Measurements from ENCODE around the gene MYO1A.
"Not testable (repeated sequence)": the region's sequence is repeated elsewhere in the genome, so short reads cannot be mapped to it uniquely, and the experiment has no call there.

The MYO1A gene

DNA sequence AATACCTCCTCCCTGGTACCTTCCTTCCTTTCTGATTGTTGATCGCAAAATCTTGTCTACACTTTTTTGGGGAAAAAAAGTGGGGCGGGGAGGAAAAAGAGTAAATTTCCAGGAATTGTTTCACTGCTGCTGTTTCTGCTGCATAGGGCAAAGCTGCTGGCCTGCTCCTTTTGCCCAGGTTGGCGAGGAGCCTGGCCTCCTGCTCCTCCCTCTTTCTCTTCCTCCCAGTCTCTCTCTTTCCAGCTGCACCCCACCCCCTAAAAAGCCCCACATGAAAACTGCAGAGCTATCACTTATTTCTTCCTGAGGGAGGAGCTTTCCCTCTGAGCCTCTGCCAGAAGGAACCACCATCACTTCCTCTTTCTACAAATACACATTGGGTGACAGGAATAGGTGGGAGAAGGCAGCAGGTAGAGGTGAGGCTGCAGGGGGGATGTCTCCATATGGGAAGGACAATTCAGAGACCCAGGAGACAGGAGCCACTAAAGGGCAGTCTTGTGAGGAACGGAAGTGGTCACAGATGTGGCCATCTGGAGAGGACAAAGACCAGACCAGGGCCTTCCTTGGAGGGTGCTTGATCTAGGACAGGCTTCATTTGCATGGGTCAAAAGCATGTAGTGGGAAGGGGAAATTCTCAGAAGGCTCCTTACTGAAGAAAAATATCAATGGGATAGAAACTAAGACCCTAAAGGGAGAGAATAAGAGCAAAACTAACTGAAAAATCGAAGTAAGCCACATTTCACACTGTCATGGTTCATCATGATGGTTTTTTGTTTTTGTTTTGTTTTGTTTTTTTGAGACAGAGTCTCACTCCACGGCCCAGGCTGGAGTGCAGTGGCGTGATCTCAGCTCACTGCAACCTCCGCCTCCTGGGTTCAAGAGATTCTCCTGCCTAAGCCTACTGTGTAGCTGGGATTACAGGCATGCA lies 58.3 kb downstream of the MYO1A start:
- no peak for DNase-seq

- no peak for DNase-seq
Observed at GRCh38 chr12:56990648-56991318, 59.1 kb downstream of the MYO1A start.

DNA sequence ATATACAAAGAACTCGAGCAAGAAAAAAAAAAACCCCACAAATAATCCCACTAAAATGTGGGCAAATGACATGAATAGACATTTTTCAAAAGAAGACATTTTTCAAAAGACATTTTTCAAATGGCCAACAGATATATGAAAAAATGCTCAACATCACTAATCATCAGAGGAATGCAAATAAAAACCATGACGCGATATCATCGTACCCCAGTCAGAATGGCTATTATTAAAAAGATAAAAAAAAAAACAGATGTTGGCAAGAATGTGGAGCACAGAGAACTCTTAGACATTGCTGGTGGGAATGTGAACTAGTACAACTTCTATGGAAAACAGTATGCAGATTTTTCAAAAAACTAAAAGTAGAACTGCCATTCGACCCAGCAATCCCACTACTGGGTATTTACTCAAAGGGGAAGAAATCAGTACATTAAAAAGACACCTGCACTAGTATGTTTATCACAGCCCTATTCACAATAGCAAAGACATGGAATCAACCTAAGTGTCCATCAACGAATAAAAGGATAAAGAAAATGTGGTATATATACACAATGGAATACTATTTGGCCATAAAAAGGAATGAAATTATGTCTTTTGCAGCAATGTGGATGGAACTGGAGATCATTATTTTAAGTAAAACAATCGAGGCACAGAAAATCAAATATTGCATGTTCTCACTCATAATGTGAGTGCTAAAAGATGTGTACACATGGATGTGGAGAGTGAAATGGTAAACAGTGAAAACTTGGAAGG lies 59.9 kb downstream of the MYO1A start:
- no peak for DNase-seq

DNA sequence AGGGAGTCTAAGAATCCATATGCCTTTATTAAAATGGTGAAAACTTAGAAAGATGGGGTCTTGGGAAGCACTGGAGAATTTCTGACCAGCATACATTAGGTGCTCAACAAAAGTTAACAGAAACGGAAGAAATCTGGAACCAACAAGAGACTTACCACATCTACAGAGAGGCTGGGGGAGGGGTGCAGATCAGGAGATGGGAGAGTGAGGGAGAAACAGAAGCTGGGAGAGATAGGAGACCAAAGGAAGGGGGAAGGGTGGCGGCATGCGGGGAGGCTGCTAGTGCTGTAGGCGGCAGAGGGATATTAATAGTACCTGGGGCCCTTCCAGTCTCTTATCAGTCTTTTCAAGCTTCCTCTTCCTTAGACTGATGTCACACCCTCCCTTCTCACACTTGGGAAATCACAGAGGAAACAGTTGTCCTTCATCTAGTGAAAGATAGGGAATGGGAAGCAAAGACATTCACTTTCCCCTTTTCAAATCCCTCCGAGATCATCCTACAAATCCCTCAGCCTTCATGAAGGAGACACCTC lies 61.7 kb downstream of the MYO1A start:
- DNase-seq = no peak

DNA sequence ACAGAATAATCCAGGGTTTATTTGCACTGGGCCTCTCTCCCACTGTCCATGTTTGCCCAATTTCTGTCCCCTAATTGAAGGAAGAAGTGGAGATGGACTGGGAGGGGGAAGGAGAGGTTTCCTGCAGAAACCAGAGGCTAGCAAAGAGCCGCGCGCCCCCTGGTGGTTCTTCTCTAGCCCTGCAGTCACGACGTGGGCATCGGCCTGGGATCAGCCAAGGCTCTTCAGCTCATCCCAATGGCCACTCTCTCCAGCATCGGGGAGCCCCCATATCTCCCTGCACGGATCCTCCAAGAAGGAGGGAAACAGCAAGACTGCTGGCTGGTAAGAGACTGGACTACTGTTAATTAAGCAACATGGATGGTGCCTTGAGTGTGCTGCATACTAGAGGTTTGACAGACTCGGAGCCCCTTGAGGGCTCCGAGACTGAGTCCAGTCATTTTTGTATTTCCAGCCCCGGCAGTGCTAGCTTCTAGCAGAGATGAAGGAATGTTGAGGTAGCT lies 62.3 kb downstream of the MYO1A start:
- DNase-seq = peak; percentile 72

DNA sequence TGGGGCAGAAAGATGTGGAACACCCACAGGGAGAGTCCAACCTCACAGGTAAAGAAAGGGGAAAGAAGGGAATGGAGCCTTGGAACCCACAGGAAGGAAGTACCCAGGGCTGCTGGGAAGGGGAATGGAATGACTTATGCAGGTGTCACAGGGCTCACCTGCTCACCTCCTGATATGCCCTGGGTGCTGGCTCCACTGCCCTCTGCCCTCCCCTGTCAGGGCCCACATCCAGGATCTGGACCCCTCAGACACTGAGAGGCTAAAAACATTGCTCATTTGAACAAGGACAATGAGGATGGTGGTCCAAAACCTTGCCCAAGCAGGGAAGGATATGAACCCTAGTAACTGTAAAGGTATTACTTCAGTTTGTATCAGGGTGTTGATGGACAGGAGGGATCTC lies 62.9 kb downstream of the MYO1A start:
- DNase-seq = no peak

- not testable (repeated sequence) for DNase-seq
Observed at GRCh38 chr12:56985714-56986113, 64.2 kb downstream of the MYO1A start.

GRCh38 chr12:56983386-56983785 lies 66.5 kb downstream of the MYO1A start:
- no peak for DNase-seq

DNA sequence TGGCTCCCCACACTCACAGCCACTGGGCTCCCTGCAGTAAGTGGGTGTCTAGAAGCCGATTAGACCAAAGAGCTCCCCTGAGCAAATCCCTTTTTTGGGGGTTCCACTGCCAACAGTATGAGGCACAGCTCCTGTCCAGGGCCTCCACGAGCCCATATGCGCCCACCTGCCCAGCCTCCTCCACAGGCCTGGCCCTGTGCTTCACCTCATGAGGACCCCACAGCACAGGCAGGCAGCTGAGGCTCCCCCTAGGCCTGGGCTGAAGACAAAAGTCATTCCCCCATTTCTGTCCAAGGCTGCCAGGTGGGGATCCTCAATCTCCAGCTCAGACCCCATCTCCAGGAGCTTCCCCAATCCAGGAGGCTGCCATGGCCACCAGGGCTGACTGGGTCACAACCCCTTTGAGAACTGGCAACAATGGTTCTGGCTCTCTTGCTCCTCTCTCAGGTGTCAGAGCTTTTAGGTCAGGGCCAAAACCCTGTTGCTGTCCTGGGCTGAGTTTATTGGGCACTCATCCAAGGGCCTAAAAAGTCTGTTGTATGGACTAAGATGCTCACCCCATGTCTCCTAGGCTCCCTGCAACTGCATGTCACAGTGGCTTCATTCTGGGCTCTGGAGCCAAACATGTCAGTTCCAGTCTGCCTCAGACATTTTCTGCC lies 67.2 kb downstream of the MYO1A start:
- DNase-seq = not testable (repeated sequence)

DNA sequence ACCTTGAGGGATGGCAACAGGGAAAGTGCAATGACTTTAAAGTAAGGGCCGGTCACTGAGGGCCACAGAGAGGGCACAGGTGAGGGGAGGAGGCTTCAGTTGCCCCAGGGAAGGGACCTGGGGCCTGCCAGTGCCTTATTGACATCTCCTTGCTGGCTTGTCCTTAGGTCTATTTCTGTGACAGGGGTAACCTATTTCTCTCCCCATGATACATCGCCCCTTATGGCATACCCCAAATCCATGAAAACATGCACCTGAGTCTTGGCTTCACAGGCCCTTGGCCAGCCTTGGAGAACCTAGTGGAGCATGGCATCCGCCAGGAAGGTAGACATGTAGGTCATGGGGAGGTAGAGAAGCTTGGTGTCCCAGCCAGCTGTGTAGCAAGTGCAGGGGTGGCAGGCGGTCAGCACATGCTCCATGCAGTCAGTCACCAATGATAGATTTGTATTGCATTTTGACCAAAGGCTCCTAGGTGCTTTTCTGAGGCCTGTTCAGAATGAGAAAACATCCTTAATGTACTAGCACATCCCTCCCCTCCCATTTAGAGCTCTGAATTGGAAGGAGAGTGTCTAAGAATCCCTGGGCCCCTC lies 68.9 kb downstream of the MYO1A start:
- no peak for DNase-seq

DNA sequence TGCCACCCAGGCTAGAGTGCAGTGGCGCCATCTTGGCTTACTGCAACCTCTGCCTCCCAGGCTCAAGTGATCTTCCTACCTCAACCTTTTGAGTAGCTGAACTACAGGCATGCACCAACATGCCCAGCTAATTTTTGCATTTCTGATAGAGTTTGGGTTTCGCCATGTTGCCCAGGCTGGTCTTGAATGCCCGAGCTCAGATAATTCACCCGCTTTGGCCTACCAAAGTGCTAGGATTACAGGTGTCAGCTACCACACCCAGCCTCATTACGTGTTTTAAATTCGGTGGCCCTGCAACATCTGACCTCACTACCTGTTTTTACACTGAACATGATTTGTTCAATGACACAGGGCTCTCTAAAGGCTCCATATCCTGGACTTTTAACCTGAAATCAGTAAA lies 69.7 kb downstream of the MYO1A start:
- DNase-seq = no peak

DNA sequence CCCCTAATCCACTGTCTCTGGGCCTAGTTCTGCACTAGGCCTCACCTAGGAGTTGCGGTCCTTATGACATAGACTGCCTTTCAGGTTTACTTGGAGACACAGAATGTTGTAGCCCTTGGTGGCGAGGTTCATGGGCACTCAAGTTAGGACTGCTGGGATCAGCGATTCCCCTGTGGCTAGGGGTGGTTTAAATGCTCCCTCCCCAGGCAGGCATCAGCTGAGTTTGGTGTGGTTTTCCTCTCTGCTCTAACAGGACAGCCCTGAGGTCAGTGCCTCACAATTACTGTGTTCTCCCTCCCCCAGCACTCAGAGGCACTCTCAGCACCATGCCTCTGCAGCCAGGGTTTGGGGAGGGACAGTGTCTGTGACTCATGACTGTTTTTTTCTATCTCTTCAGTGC lies 70.3 kb downstream of the MYO1A start:
- DNase-seq = no peak

Data from activated gamma-delta T cell treated with Interleukin-2 at 50 U/mL for 16 hours (primary cell).